Right lobe of liver (tissue), 4 donors: ENCODE data around the gene AFDN.

ENCODE experiments used
- POLR2A ChIP-seq: fragments of 450-650 bp; IDR thresholded peaks from one replicate; pipeline ENCODE4 v1.6.1; 2017; ENCODE audit warnings: antibody characterized with exemption, mild to moderate bottlenecking
- TF ChIP-seq, protein P1 (sequence below), 4 donors: fragments of 200-600 bp in 3 of 4; fragments of 450-650 bp in 1 of 4; IDR thresholded peaks; one replicate each; pipeline versions ENCODE4 v1.5.1 to v1.8.0; 2016 to 2022; ENCODE audit warnings: antibody characterized with exemption in 4 of 4, mild to moderate bottlenecking in 2 of 4
- donor health status: DM: no; HTN: no; CAD: no.
- donor health status: DM: no; HTN: no; CAD: no.
- donor health status: DM: no; HTN: yes; CAD: no.

DNA sequence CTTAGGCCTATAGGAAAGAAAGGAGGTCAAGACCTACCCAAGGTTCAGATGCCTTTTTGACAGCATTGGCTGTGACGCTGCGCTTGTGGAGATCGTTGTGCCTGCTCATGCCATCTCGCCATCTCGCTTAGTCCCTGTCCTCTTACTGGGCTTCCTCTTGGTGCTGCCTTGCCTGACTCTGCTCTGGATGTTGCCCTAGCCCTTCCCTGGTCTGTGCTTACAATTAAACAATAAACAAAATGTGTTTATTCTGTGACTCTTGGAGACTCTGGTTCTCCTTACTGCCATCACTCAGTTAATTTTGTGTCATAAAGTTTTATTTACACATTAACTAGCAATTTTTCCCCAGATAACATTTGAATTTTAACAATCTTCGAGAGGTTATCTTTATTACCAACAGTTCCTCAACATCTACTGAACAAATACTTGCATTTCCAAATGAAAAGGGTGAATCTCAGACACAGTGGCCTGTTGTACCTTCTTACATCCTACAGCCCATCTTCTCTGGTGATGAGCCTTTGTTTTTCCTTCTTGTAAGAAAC, 11.6 kb downstream of the AFDN start:
- TF ChIP-seq, protein P1, sequence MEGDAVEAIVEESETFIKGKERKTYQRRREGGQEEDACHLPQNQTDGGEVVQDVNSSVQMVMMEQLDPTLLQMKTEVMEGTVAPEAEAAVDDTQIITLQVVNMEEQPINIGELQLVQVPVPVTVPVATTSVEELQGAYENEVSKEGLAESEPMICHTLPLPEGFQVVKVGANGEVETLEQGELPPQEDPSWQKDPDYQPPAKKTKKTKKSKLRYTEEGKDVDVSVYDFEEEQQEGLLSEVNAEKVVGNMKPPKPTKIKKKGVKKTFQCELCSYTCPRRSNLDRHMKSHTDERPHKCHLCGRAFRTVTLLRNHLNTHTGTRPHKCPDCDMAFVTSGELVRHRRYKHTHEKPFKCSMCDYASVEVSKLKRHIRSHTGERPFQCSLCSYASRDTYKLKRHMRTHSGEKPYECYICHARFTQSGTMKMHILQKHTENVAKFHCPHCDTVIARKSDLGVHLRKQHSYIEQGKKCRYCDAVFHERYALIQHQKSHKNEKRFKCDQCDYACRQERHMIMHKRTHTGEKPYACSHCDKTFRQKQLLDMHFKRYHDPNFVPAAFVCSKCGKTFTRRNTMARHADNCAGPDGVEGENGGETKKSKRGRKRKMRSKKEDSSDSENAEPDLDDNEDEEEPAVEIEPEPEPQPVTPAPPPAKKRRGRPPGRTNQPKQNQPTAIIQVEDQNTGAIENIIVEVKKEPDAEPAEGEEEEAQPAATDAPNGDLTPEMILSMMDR (IDR thresholded peaks at IDR 0.05): no peak
- TF ChIP-seq POLR2A: no peak
